Tibial nerve (tissue), 4 donors: ENCODE results near the gene ANO9. TPM values are rescaled to one million over a fixed set of nuclear protein-coding genes. Genes with fewer than 3 reads are reported as not detected.

Experiments used
- DNase-seq, 2 donors: peaks; one replicate each; pipeline ENCODE4 v3.0.0-alpha.2; 2019; ENCODE audit warnings: low spot score in 2 of 2
- H3K27ac ChIP-seq, 4 donors: fragments of 200-600 bp; sonication (generic) in 3 of 4; one replicate each; pipeline ENCODE4 v1.5.1; 2017 to 2019; ENCODE audit warnings: mild to moderate bottlenecking in 1 of 4
- H3K27me3 ChIP-seq, 2 donors: fragments of 200-600 bp; sonication (generic) in 1 of 2; one replicate each; pipeline versions ENCODE4 v1.5.1 to v1.6.0; 2017 to 2019
- H3K36me3 ChIP-seq, 3 donors: fragments of 200-600 bp; sonication (generic); one replicate each; pipeline ENCODE4 v1.5.1; 2018 to 2019
- H3K4me1 ChIP-seq, 4 donors: fragments of 200-600 bp; sonication (generic) in 3 of 4; one replicate each; pipeline ENCODE4 v1.5.1; 2017 to 2019
- H3K4me3 ChIP-seq, 4 donors: fragments of 200-600 bp; sonication (generic) in 3 of 4; one replicate each; pipeline ENCODE4 v1.5.1; 2017 to 2019; ENCODE audit warnings: mild to moderate bottlenecking in 1 of 4, moderate library complexity in 1 of 4
- H3K9me3 ChIP-seq, 4 donors: fragments of 200-600 bp; sonication (generic) in 3 of 4; one replicate each; pipeline ENCODE4 v1.5.1; 2017 to 2019
- EP300 ChIP-seq, 2 donors: sonication (generic); formaldehyde crosslinking; IDR thresholded peaks; one replicate each; pipeline ENCODE4 v1.6.1; 2017; ENCODE audit warnings: antibody characterized with exemption in 2 of 2, mild to moderate bottlenecking in 1 of 2
- POLR2A ChIP-seq, 2 donors: fragments of 450-650 bp; IDR thresholded peaks; one replicate each; pipeline ENCODE4 v1.6.1; 2017; ENCODE audit warnings: antibody characterized with exemption in 2 of 2, mild to moderate bottlenecking in 2 of 2, moderate library complexity in 2 of 2
- WGBS, 2 donors: methylation state at CpG; one replicate each; pipeline ENCODE4 v1.1.5; 2018; 5-methylcytosine and 5-hydroxymethylcytosine counted together
- total RNA-seq, 4 donors: library from RNA; depleted of rRNA; stranded (reverse); fragments of >200 nt; gene quantifications; one replicate each; pipeline ENCODE4 v1.1.0, GENCODE V29; 2016
- TF ChIP-seq, protein P1 (sequence below), 5 experiments: fragments of 200-600 bp in 3 of 5; fragments of 450-650 bp in 2 of 5; sonication (generic) in 3 of 5; IDR thresholded peaks; one replicate each; pipeline ENCODE4 v1.5.1; 2016 to 2019; ENCODE audit warnings: antibody characterized with exemption in 5 of 5, mild to moderate bottlenecking in 3 of 5, moderate library complexity in 2 of 5

Gene ANO9
- total RNA-seq, 4 donors from 2014 or later = 0.78 to 0.90 (median 0.87) TPM; not detected in 1

DNA sequence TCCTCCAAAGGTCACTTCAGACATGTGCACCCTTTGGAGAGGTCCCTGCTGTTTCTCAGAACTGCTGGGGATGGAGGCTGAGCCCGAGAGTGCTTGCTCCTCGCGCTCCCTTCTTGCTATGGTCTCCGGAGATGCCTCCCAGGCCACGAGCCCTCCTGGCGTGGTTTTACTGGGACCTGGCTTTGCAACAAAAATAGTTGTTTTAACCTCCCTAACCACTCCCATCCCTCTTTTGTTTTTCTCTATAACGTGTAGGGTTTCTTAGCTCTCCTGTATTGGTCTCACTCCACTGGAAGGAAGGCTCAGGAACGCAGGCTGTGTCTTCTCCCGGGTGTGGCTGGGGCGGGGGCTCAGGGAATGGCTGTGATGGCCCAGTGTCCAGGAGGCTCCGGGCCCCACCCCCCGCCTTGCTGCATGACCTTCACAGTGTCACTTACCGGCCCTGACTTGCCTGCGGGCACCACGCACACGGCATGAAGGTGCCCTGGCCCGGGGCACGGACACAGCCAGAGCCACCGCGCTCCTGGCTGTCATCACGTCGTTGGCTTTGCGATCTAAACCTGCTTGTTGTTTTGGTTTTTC, 13.8 kb upstream of the ANO9 start:
- TF ChIP-seq, protein P1, sequence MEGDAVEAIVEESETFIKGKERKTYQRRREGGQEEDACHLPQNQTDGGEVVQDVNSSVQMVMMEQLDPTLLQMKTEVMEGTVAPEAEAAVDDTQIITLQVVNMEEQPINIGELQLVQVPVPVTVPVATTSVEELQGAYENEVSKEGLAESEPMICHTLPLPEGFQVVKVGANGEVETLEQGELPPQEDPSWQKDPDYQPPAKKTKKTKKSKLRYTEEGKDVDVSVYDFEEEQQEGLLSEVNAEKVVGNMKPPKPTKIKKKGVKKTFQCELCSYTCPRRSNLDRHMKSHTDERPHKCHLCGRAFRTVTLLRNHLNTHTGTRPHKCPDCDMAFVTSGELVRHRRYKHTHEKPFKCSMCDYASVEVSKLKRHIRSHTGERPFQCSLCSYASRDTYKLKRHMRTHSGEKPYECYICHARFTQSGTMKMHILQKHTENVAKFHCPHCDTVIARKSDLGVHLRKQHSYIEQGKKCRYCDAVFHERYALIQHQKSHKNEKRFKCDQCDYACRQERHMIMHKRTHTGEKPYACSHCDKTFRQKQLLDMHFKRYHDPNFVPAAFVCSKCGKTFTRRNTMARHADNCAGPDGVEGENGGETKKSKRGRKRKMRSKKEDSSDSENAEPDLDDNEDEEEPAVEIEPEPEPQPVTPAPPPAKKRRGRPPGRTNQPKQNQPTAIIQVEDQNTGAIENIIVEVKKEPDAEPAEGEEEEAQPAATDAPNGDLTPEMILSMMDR (IDR thresholded peaks at IDR 0.05) = no peak
- TF ChIP-seq EP300 (IDR thresholded peaks at IDR 0.05) (no peak), POLR2A (IDR thresholded peaks at IDR 0.05) (no peak)
- DNase-seq = no peak
- no peaks in the 10 kb centered on the region for H3K27me3 ChIP-seq
- H3K36me3 ChIP-seq = peaks cover 0 to 54% (median 0%) of the 10 kb centered on the region in 3 donors
- WGBS, 2 donors = 81 to 82% methylated on average over 23 of the region's 23 CpGs
- no peaks in the 10 kb centered on the region for H3K9me3 ChIP-seq
- H3K4me1 ChIP-seq = peaks cover 0 to 30% (median 8%) of the 10 kb centered on the region in 4 donors
- H3K27ac ChIP-seq = no peak overlapping the region
- H3K4me3 ChIP-seq = no peak overlapping the region

DNA sequence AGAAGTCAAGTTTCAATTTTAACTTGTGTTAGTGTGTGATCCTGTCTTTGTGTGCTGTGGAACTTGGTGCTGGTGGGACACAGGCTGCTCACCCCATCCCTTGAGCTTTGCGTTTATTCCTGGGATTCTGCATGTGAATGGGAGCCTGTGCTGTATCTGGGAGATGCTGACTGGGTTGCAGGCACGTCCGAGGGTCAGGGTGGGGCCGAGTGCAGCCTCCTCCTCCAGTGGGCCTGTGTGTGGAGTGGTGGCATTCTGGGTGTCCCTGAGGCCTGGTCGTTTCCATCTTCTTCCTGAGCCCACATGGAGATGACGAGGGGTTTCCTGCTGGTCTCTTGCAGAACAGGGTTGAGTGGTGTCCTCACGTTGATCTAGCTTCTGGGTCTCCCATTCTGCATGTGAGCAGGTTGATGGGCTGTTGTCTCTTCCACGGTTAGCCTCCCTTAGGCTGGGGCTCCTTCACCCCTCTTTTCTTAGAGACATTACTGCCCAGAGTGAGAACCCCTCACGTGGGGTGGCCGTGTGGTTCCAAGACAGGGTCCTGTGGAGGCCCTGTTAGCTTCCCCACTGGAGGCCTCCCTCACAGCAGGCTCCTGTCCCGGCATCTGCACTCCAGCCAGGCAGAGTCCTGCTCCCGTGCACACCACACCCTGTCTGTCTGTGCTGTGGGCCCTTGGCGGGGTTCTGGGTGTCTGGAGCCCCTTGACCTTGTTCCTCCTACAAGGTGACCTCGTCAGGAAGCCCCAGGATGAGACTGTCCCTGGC, 13.2 kb upstream of the ANO9 start:
- 68 to 70% methylated on average over 12 to 14 of the region's 14 CpGs for WGBS, 2 donors
- TF ChIP-seq, protein P1 (IDR thresholded peaks at IDR 0.05) = no peak
- TF ChIP-seq POLR2A (IDR thresholded peaks at IDR 0.05) (no peak), EP300 (IDR thresholded peaks at IDR 0.05) (no peak)

DNA sequence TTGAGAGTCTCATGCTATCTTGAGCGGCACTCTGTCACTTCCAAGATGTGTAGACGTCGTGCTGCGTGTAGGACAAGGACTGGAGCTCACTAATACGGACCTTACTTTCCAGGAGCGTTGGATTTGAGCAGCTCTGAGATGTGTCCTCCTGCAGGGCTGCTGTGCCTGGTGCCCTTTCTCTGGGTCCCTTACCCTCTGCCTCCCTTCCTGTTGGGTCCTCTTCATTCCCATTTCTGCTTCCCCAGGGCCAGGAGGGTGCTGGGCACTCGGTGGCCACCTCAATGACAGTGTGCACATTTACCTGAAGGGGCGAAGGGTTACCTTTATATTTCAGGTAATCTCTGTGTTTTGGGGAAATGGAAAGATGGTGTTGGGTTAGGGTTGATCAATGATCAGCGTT, 12.2 kb upstream of the ANO9 start:
- Histone ChIP-seq H3K9me3 (no peaks in the 10 kb centered on the region), H3K36me3 (peaks cover 0 to 39% (median 0%) of the 10 kb centered on the region in 3 donors), H3K4me1 (peaks cover 0 to 38% (median 15%) of the 10 kb centered on the region in 4 donors), H3K27ac (no peak overlapping the region), H3K27me3 (no peaks in the 10 kb centered on the region), H3K4me3 (no peak overlapping the region)
- no peak for DNase-seq
- TF ChIP-seq, protein P1 (IDR thresholded peaks at IDR 0.05) = no peak
- TF ChIP-seq EP300 (IDR thresholded peaks at IDR 0.05) (no peak), POLR2A (IDR thresholded peaks at IDR 0.05) (no peak)
- WGBS, 2 donors = 89 to 94% methylated on average over 9 of the region's 9 CpGs

More for the DNA sequence above, 13.2 kb upstream of the ANO9 start:
- peaks cover 0 to 30% (median 8%) of the 10 kb centered on the region in 4 donors for H3K4me1 ChIP-seq
- no peak overlapping the region for H3K27ac ChIP-seq
- H3K9me3 ChIP-seq = no peaks in the 10 kb centered on the region
- H3K4me3 ChIP-seq = no peak overlapping the region
- no peaks in the 10 kb centered on the region for H3K27me3 ChIP-seq
- DNase-seq = no peak
- H3K36me3 ChIP-seq = peaks cover 0 to 47% (median 0%) of the 10 kb centered on the region in 3 donors

DNA sequence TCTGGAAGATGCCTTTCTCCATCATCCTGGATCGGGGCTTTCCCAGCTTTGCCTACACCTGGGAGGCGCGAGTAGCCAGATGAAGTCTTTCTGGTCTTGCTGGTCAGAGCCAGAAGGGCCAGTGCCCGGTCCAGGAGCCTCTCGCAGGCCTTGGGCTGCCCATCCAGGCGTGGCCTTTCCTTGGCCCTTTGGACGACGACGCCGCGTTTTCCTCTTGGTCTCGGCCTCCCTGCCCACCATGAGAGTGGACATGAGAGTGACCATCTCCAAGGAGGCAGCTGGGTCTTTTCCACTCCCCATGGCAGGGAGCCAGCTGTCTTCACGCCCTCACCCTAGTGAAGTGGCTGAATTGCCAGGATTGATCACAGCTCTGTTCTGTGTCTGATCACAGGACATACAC, 11.8 kb upstream of the ANO9 start:
- Histone ChIP-seq H3K36me3 (peaks cover 0 to 39% (median 0%) of the 10 kb centered on the region in 3 donors), H3K27me3 (no peaks in the 10 kb centered on the region), H3K27ac (no peak overlapping the region), H3K9me3 (no peaks in the 10 kb centered on the region), H3K4me3 (no peak overlapping the region), H3K4me1 (peaks cover 0 to 43% (median 20%) of the 10 kb centered on the region in 4 donors)
- TF ChIP-seq POLR2A (IDR thresholded peaks at IDR 0.05) (no peak), EP300 (IDR thresholded peaks at IDR 0.05) (no peak)
- TF ChIP-seq, protein P1 (IDR thresholded peaks at IDR 0.05) = no peak
- no peak for DNase-seq
- 90 to 92% methylated on average over 13 of the region's 13 CpGs for WGBS, 2 donors

DNA sequence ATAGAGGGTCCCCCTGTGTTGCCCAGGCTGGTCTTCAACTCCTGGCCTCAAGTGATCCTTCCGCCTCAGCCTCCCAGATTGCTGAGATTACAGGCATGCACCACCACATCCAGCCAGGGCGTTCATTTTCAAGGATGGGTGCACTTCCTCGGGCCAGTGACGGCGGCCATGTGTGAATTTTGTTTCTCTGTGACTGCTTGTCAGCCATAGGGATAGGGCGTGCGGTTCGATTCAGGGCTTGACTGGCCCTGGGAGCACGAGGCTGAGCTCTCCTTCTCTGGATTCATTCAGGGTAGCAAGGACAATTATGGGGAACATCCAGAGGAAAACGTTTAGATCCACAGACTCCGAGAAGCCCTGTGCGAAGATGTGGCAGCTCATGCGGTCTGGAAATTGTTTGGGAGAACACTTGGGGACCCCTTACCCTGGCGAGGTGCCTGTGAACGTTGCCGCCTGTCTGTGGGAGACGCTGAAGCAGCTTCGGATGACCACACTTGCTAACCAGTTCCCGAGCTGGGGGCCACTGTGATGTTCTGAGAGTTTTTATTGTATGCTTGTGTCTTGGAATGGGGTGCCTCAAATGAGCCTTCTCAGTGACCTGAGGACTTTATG, 11.2 kb upstream of the ANO9 start:
- no peak for DNase-seq
- Histone ChIP-seq H3K27me3 (no peaks in the 10 kb centered on the region), H3K4me1 (peaks cover 0 to 46% (median 23%) of the 10 kb centered on the region in 4 donors), H3K9me3 (no peaks in the 10 kb centered on the region), H3K27ac (no peak overlapping the region), H3K4me3 (no peak overlapping the region), H3K36me3 (peaks cover 0 to 39% (median 0%) of the 10 kb centered on the region in 3 donors)
- 82 to 87% methylated on average over 19 of the region's 19 CpGs for WGBS, 2 donors
- TF ChIP-seq, protein P1 (IDR thresholded peaks at IDR 0.05) = no peak
- TF ChIP-seq POLR2A (IDR thresholded peaks at IDR 0.05) (no peak), EP300 (IDR thresholded peaks at IDR 0.05) (no peak)
